HG02970 (cell line): Measurements from ENCODE around the gene KCNIP3.
"Not testable (repeated sequence)": the region's sequence is repeated elsewhere in the genome, so short reads cannot be mapped to it uniquely, and the experiment has no call there.

Source experiments
- ATAC-seq: cut with Tn5 transposase; IDR thresholded peaks from one replicate; pipeline ENCODE4 v1.9.1; 2021; ENCODE audit warnings: mild to moderate bottlenecking, moderate library complexity, moderate number of reproducible peaks; ENCODE audit not compliant: unreplicated experiment, low FRiP score

KCNIP3 gene

DNA sequence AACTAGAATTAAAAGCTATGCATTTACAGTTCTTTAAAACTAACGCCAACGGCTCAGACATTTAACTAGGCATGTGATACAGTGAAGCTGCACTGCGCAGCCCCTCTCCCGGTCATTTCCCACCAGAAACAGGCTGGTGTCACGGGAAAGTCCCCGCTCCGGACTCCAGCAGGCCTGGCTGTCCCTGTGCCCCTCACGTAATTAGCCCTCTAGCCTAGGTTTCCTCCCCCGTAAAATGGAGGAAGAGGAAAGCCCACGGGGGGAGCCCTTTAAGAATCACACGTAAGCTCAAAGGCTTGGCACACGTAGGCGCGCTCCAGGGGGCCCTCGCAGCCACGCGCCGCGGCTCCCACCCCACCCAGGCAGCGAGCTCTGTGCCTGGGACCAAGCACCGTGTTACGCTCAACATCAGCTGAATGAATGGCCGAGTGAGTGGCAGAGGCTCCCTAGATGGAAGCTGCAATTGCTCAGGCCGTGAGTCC is 48.0 kb downstream of the KCNIP3 start:
- ATAC-seq: no peak

DNA sequence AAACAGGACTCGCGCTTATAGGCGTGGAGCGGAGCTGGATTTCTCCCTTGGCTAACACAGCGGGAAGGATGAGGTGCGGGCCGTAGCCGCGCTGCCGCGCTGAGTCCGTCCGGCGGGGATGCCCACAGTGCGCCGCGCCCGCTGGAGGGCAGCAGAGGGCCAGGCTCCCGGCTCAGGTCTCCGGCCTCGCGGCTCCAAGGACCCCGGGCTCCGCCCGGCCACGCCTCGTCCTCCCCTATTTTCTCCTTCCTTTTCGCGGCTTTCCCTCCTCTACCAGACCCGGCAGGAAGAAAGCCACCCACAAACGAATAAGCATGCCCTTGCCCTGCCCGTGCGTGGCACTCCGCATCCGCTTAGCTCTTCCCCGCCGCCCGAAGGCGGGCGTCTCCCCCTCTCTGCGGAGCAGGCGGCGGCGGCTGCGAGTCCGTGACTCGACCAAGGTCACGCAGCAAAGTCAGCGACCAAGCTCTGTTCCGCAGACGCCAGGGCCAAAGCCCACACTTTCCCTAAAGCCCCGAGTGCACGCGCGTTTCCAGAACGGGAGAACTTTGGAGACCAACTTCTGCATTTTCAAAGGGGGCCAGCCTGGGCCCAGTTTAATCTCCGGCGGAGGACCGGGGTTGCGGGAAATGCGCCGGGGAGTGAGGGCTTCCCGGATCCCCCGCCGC is 48.5 kb downstream of the KCNIP3 start:
- no peak for ATAC-seq

DNA sequence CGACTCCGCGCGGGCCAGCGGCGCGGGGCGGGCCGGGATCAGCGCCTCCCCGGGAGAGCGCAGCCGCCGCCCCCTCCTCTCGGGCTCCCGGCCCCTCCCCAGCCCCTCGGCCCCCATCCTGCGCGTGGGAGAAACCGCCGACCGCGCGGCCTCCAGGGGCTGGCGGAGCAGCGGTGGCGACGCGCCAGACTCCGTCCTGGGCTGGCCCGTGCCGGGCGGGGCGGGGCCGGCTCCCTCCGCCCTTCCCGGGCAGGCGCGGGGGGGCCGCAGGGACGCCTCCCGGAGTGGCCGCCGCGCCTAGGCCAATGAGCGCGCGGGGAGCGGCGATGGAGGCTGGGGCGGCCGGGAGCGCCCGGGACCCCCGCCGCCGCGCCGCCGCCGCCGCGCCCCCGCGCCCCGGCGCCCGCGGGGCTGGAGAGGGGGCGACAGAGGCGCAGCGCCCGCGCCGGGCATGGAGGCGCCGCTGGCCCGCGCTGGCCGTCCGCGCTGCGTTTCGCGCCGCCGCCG is 49.1 kb downstream of the KCNIP3 start:
- ATAC-seq: no peak

DNA sequence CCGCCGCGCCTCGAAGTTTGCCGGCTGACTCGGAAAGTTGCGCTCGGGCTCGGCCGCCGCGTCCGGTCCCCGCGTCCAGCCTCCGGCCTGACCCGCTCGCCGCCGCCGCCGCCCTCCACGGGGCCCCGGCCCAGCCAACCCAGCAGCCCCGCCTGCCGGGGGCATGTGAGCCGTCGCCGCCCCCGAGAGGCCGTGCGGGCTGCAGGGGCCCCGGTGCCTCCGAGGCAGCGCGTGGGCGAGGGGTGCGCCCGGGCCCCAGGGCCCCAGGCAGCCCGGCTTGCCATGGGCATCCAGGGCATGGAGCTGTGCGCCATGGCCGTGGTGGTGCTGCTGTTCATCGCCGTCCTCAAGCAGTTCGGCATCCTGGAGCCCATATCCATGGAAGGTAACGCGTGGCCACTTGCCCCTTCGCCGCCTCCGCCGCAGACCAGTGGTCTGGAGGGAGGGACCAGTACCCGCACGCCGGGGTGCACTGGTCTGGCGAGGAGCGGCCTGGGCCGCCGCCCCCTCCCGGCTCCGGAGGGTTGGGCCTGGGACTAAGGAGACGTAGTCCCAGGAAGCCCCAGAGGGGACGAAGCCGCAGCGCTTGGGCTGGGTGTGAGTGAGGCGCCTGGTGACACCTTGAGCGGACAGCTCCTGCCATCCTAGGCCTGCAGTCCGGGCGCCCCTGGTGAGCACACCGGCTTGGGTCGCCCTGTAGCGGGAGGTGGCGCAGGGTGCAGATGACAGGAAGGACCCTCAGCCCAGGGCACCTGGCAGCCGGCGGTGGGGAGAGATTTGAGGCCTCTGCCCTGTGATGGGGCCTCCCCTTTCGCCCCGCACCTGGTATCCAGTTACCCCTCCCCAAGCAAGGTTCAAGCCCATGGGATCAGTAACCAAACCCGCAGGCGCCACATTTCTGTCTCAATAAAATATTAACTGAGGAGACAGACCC is 49.9 kb downstream of the KCNIP3 start:
- ATAC-seq: no peak

DNA sequence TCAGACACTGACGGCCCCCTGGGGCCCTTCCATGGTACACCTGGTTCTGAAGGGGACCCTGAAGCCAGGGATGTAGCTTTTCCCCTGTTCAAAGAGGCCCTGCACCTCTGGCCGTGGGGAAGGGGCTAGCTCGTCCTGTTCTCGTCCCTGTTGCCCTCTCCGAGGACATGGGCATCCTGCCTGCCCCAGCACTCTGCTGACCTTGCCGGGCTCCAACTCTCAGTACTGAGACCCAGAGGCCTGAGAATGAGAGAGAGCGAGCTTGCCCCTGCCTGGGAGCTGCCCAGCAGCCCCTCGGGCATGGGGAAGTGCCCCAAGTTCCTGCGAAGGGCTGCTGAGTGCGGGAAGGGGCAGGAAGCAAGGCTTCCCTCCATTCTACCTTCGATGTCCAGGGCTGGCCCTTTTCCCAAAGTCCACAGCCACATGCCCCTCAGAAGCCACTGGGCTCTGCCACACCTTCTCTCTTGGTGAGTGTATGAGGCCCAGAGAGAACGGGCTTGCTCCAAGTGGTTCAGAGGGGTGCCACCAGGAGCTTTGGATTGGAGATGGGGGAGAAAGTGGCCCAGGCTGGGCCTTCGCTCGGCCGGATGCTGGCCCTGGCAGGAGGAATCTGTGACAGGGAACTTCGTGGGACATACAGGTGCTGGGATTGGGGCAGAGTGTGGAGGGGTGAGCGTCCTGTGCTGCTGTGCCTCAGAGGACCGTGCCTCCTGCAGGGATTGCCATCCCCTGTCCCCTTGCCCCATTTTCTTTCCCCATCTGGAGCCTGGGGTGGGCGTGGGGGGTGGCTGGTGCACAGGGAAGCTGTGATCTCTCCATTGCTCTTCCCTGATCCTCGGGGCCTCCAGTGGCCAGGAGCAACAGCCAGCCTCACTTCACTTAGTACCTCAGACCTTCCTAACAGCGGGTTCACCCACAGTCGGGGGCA is 50.8 kb downstream of the KCNIP3 start:
- no peak for ATAC-seq

DNA sequence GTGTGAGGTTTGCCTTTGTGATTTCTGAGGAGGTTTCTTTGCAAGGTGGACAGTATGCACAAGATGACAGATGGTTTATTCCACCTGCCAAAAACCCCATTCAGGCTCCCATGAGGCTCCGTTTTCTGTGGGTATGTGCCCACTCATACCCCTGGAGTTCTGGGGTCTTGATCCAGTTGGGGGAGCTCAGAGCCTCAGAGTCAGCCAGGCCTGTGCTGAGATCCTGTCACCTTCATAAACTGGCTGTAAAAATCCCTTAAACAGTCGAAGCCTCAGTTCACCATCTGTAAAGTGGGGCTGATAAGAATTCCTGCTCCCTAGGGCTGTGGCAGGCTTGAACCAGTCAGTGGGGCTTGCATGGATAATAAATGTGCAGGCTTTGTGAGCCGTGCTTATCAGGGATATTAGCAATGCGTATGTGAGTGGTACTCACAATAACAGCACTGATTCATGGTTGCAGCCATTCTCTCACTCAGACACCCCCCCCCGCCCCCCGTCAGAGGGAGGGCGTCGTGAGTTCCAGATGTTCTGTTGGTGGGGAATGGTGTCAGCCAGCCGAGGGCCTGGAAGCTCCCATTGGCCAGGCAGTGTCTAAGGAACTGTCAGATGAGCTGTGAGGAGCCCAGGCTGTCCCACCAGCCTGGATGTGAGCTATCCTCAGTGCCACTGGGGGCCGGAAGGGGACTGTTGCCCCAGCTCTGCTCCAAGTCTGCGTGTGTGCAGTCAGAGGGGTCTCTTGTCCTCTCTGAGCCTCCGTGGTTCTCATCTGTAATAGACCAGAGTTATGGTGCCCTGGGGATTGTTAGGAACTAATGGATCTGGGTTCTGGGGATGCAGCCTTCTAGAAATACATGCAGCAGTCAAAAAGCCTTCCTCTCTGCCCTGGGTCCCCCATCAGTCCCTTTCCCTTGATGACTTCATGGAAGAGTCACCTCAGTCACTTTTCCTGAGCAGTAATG is 51.7 kb downstream of the KCNIP3 start:
- ATAC-seq: no peak

DNA sequence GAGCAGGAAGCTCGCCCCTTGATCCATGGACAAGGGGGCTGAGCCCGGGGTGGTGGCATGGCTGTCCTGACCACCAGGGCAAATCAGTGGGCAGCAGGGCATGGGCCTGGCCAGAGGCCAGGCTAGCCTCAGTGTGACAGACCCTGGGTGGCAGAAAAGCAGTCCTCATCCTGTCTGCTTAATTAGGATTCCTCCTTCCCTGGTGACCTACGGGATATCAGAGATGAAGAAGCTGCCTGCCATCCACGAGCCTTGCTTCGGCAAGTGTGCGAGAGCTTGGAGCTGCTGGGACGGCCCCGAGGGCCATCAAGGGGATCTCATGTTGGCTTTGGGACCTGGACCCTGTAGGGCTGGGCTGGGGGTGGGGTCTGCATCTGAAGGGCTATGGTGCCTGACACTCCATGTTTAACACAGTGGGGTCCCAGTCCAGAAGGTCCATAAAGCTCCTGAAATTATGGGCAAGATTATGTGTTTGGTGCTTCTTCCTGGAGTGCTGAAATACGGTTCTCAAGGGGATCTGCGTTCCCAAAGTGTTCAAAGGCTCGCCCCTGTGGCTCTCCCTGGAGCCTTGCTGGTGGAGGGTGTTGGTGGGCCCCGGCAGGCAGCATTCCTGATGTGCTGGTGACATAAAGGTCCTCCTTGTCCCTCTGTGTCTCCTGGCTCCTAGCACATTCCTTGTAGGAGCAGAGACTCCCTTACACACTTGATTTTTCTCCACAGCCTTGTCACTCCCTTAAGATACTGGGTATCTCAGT is 52.6 kb downstream of the KCNIP3 start:
- no peak for ATAC-seq

DNA sequence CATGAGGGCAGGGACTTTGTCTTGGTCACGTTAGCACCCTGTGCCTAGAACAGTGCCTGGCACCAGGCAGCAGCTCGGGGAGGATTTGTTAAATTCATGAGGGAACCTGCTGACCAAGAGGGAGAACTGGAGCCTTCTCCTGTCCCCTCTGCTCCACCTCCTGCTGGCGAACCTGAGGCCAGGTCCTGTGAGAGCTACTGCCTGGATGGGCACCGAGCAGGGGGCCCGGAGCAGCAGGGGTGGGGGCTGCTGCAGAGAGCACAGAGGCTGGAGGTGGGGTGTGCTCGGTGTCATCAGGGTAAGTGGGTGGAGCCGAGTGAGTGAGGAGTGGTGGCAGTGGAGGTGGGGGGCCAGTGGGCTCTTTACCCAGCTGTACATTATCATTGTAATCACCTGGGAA is 53.2 kb downstream of the KCNIP3 start:
- no peak for ATAC-seq

DNA sequence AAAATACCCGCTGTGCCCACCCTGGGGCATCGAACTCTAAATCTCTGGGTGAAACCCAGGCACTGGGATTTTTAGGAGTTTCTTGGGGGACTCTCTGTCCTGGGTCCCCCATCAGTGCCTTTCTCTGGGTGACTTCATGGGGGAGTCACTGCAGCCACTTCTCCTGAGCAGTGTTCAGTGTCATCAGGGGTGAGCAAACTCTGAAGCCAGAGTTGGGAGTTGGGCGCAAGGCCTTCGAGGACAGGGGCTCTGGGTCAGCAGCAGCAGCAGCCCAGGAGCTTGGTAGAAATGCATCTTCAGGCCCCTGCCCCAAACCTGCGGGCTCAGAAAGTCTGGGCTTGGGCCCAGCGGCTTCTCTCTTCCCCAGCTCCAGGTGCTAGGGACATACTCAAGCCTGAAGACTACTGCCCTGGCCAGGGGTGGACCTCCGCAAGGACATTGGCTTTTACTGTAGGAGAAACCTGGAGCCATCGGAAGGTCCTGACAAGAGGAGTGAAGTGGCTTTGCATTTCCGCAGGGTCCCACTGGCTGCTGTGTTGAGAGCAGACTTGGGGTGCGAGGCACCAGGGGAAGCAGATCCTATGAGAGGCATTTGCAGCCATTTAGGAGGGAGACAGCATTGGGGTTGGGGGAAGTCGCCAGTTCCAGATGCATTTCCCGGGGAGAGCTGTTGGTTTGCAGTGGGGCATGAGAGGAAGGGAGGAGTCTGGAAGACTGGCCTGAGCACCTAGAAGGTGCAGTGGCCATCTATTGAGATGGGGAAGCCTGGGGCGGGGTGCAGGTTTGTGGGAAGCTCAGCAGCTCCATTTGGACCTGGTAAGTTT is 53.8 kb downstream of the KCNIP3 start:
- ATAC-seq: no peak

DNA sequence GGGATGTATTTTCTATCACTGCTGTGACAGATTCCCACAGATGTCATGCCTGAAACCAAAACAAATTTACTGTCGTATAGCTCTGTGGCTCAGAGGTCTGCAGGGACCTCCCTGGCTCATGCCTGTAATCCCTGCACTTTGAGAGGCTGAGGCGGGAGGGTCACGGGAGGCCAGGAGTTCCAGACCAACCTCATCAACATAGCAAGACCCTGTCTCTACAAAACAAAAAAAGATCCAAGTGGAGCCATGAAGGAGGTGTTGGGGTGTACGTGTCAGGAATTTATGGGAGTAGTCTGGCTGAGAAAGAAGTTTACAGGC is 54.4 kb downstream of the KCNIP3 start:
- no peak for ATAC-seq

DNA sequence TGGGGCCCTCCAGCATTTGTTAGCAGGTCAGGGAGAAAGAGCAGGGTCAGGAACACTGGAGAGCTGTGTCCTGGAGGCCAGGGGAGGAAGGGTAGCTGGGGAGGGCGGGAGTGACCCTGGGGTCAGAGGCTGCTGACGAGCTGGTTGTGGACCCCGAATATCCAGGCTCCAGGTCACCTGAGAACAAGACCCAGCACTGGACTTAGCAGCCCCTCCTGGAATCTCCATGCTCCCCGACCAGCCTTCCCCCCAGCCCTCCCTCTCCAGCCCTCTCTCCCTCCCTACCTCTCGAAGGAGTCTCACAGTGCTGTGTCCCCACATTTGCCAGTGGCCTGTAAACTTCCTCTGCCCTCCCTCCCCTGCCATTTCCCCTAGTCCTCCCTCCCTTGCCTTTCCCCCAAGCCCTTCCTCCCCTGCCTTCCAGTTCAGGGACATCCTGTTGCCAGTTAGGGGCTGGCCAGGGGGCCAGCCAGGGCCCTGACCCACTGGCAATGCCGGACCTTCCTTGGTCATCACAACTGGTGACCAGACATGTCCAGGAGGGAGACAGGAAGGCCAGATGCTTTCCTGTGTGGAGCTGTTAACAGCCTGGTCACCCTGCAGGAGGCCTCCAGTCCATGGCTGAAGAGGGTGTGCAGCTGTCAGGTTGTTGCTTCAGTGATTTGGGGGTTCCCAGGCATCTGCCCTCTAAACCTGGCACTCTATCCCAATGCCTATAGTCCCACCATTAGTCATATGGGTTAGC is 55.3 kb downstream of the KCNIP3 start:
- no peak for ATAC-seq

DNA sequence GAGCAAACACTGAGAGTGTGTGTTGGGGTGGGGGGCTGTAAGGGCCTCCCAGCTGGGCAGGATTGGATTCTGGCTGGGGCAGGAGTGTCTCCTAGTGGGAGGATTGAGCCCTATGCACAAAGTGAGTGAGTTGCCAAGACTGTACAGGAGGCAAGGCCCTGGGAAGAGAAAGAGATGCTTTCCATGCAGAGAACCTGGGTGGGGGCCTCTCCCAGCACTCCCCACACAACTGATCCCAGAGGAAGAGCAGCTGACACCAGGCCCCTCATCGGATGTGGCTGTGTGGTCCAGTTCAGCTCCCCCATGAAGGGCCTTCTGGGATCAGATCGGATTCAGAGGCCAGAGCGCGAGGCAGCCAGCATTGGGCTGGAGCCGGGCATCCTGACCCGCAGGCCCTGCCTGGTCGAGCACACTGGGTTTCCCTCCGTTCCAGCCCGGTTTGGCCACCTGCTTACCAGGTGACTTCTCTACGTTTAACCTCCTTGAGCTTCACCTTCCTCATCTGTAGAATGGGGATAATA is 56.0 kb downstream of the KCNIP3 start:
- no peak for ATAC-seq

DNA sequence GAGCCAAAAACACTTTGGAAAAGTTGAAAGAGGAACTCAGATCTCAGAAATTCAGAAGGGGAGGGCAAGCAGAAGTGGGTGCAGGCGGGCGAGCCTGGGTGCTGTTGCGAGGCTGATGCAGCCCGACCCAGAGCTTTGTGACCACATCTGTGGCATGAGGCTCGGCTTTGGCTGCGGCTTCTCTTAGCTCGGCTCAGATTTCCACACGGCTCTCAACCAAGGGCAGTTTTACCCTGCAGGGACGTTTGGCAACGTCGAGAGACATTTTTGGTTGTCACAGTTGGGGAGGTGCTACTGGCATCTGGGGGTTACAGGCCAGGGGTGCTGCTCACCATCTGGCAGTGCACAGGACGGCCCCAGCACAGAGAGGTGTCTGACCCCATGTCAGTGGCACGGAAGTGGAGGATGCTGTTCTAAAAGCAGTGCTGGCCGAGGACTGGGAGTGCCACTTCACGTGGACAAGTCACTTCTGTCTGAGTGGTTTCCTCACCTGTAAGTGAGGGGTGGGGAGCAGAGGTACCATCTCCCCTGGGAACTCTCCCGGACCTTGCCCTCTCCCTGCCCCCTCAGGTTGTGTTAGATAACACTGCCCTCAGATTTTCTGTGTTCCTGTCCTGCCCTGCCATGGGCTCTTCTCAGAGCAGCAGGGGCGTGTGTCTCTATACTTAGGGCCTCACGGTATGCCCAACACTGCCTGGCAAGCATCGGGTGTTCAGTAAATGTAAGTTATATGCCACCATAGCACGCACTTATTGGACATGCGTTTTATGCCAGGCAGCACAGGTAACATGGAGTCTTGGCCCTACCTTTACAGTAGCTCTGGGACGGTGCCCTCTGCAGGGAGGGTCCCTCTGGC is 56.7 kb downstream of the KCNIP3 start:
- ATAC-seq: no peak

DNA sequence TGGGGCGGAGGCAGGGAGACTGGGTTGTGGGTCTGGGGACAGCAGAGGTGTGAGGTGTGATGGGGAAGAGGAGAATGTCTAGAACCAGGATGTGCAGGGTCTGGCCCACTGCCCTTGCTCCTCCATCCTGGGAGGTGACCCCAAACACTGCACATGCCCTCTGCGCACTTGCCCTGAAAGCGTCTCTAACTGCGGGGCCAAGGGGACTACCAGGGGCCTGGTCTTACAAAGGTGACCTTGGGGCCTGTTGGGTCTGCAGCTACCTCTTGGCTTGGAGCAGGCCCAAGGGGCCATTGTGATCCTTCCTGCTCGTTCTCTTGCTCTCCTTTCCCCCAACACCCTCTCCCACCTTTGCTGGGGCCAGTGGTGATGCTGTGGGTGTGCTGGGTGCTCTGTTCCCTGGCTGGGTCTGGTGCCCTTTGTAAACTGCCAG is 57.3 kb downstream of the KCNIP3 start:
- ATAC-seq: no peak

DNA sequence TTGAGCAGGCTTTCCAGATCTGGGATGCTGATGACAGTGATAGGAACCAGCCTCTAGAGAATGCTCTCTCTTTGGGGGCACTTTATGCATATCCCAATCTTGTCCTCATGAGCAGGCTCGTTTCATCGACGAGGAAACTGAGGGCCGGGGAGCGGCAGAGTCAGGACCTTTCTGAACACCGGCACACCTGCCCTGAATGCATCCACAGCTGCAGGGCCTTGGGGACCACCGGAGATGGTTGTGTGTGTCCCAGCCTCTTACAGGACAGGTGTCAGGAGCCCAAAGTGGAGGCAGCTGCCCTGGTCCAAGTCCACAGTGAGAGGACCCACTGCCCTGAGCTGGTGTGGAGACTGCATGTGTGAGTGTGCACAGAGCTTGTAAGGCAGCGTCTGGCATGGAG is 57.8 kb downstream of the KCNIP3 start:
- ATAC-seq: no peak

DNA sequence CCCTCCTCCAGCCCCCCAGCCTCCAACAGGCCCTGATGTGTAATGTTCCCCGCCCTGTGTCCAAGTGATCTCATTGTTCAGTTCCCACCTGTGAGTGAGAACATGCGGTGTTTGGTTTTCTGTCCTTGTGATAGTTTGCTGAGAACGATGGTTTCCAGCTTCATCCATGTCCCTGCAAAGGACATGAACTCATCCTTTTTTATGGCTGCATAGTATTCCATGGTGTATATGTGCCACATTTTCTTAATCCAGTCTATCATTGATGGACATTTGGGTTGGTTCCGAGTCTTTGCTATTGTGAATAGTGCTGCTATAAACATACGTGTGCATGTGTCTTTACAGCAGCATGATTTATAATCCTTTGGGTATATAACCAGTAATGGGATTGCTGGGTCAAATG is 58.3 kb downstream of the KCNIP3 start:
- ATAC-seq: not testable (repeated sequence)
